ENCODE data around the gene RPN1. TPM values are rescaled to one million over a fixed set of nuclear protein-coding genes. Genes with fewer than 3 reads are reported as not detected.

The RPN1 gene
- total and polyA plus RNA-seq, 4 donors: 64.5 to 133 (median 105) TPM

GRCh38 chr3:128632301-128632700, 18.3 kb downstream of the RPN1 start:
- no peaks in the 10 kb centered on the region for H3K9me3 ChIP-seq (ENCODE audit: control insufficient read depth, low read length)
- intact Hi-C loops (cut with DNase I): no loop called here
- DNase-seq: no peak
- no peak overlapping the region for H3K27ac ChIP-seq (ENCODE audit: low read depth in 1 of 2, low read length in 2 of 2)
- no peaks in the 10 kb centered on the region for H3K4me1 ChIP-seq (ENCODE audit: control insufficient read depth in 1 of 2, insufficient read depth in 2 of 2, low read length in 2 of 2)
- no peak for ATAC-seq (ENCODE audit: low FRiP score)
- 97 to 98% methylated on average over 2 of the region's 2 CpGs for WGBS, 2 donors
- H3K36me3 ChIP-seq (ENCODE audit: control insufficient read depth in 1 of 2, insufficient read depth in 2 of 2, low read length in 1 of 2): peaks cover 3 to 4% of the 10 kb centered on the region in 2 donors
- no peak overlapping the region for H3K4me3 ChIP-seq (ENCODE audit: low read length in 2 of 2)
- H3K27me3 ChIP-seq (ENCODE audit: control insufficient read depth in 1 of 2, insufficient read depth in 2 of 2, low read length in 1 of 2): no peaks in the 10 kb centered on the region

GRCh38 chr3:128629936-128630335, 20.7 kb downstream of the RPN1 start:
- DNase-seq: no peak
- Histone ChIP-seq H3K9me3 (ENCODE audit: control insufficient read depth, low read length) (no peaks in the 10 kb centered on the region), H3K27ac (ENCODE audit: low read depth in 1 of 2, low read length in 2 of 2) (no peak overlapping the region), H3K36me3 (ENCODE audit: control insufficient read depth in 1 of 2, insufficient read depth in 2 of 2, low read length in 1 of 2) (peaks cover 4 to 21% of the 10 kb centered on the region in 2 donors), H3K4me3 (ENCODE audit: low read length in 2 of 2) (no peak overlapping the region), H3K4me1 (ENCODE audit: control insufficient read depth in 1 of 2, insufficient read depth in 2 of 2, low read length in 2 of 2) (no peaks in the 10 kb centered on the region), H3K27me3 (ENCODE audit: control insufficient read depth in 1 of 2, insufficient read depth in 2 of 2, low read length in 1 of 2) (no peaks in the 10 kb centered on the region)
- ATAC-seq (ENCODE audit: low FRiP score): no peak
- WGBS, 2 donors: 88% methylated on average over 7 of the region's 7 CpGs
- intact Hi-C loops (cut with DNase I): no loop called here

GRCh38 chr3:128625409-128625945, 25.1 kb downstream of the RPN1 start:
- Histone ChIP-seq H3K4me1 (ENCODE audit: control insufficient read depth in 1 of 2, insufficient read depth in 2 of 2, low read length in 2 of 2) (no peaks in the 10 kb centered on the region), H3K27ac (ENCODE audit: low read depth in 1 of 2, low read length in 2 of 2) (no peak overlapping the region), H3K27me3 (ENCODE audit: control insufficient read depth in 1 of 2, insufficient read depth in 2 of 2, low read length in 1 of 2) (no peaks in the 10 kb centered on the region), H3K4me3 (ENCODE audit: low read length in 2 of 2) (no peak overlapping the region), H3K36me3 (ENCODE audit: control insufficient read depth in 1 of 2, insufficient read depth in 2 of 2, low read length in 1 of 2) (peaks cover 2 to 31% of the 10 kb centered on the region in 2 donors), H3K9me3 (ENCODE audit: control insufficient read depth, low read length) (no peaks in the 10 kb centered on the region)
- no peak for DNase-seq
- ATAC-seq (ENCODE audit: low FRiP score): no peak
- intact Hi-C loops (cut with DNase I): no loop called here
- 91 to 93% methylated on average over 11 of the region's 11 CpGs for WGBS, 2 donors

- no peaks in the 10 kb centered on the region for H3K27me3 ChIP-seq (ENCODE audit: control insufficient read depth in 1 of 2, insufficient read depth in 2 of 2, low read length in 1 of 2)
- no peak for DNase-seq
- H3K4me3 ChIP-seq (ENCODE audit: low read length in 2 of 2): no peak overlapping the region
- intact Hi-C loops (cut with DNase I): no loop called here
- no peak for ATAC-seq (ENCODE audit: low FRiP score)
- no peak overlapping the region for H3K27ac ChIP-seq (ENCODE audit: low read depth in 1 of 2, low read length in 2 of 2)
- no peaks in the 10 kb centered on the region for H3K4me1 ChIP-seq (ENCODE audit: control insufficient read depth in 1 of 2, insufficient read depth in 2 of 2, low read length in 2 of 2)
- WGBS, 2 donors: 84 to 89% methylated on average over 11 of the region's 11 CpGs
- peaks cover 2 to 28% of the 10 kb centered on the region in 2 donors for H3K36me3 ChIP-seq (ENCODE audit: control insufficient read depth in 1 of 2, insufficient read depth in 2 of 2, low read length in 1 of 2)
- H3K9me3 ChIP-seq (ENCODE audit: control insufficient read depth, low read length): no peaks in the 10 kb centered on the region
Observed at GRCh38 chr3:128624526-128625138, 26.0 kb downstream of the RPN1 start.

- Histone ChIP-seq H3K4me3 (ENCODE audit: low read length in 2 of 2) (no peak overlapping the region), H3K27me3 (ENCODE audit: control insufficient read depth in 1 of 2, insufficient read depth in 2 of 2, low read length in 1 of 2) (no peaks in the 10 kb centered on the region), H3K9me3 (ENCODE audit: control insufficient read depth, low read length) (no peaks in the 10 kb centered on the region), H3K27ac (ENCODE audit: low read depth in 1 of 2, low read length in 2 of 2) (no peak overlapping the region), H3K36me3 (ENCODE audit: control insufficient read depth in 1 of 2, insufficient read depth in 2 of 2, low read length in 1 of 2) (peaks cover 2 to 30% of the 10 kb centered on the region in 2 donors), H3K4me1 (ENCODE audit: control insufficient read depth in 1 of 2, insufficient read depth in 2 of 2, low read length in 2 of 2) (no peaks in the 10 kb centered on the region)
- DNase-seq (no peak), ATAC-seq (ENCODE audit: low FRiP score) (no peak)
- intact Hi-C loops (cut with DNase I): no loop called here
- WGBS, 2 donors: 64% methylated on average over 7 of the region's 7 CpGs
Observed at GRCh38 chr3:128623762-128624176, 26.8 kb downstream of the RPN1 start.

- ATAC-seq (ENCODE audit: low FRiP score) (no peak), DNase-seq (no peak)
- Histone ChIP-seq H3K27ac (ENCODE audit: low read depth in 1 of 2, low read length in 2 of 2) (no peak overlapping the region), H3K4me3 (ENCODE audit: low read length in 2 of 2) (no peak overlapping the region), H3K27me3 (ENCODE audit: control insufficient read depth in 1 of 2, insufficient read depth in 2 of 2, low read length in 1 of 2) (no peaks in the 10 kb centered on the region), H3K4me1 (ENCODE audit: control insufficient read depth in 1 of 2, insufficient read depth in 2 of 2, low read length in 2 of 2) (no peaks in the 10 kb centered on the region), H3K9me3 (ENCODE audit: control insufficient read depth, low read length) (no peaks in the 10 kb centered on the region), H3K36me3 (ENCODE audit: control insufficient read depth in 1 of 2, insufficient read depth in 2 of 2, low read length in 1 of 2) (peaks cover 2 to 30% of the 10 kb centered on the region in 2 donors)
- intact Hi-C loops (cut with DNase I): no loop called here
- WGBS, 2 donors: 89 to 94% methylated on average over 9 of the region's 9 CpGs
Observed at GRCh38 chr3:128621931-128622330, 28.7 kb downstream of the RPN1 start.

- WGBS, 2 donors: 91% methylated on average over 6 of the region's 6 CpGs
- Histone ChIP-seq H3K4me1 (ENCODE audit: control insufficient read depth in 1 of 2, insufficient read depth in 2 of 2, low read length in 2 of 2) (no peaks in the 10 kb centered on the region), H3K27me3 (ENCODE audit: control insufficient read depth in 1 of 2, insufficient read depth in 2 of 2, low read length in 1 of 2) (no peaks in the 10 kb centered on the region), H3K4me3 (ENCODE audit: low read length in 2 of 2) (no peak overlapping the region), H3K9me3 (ENCODE audit: control insufficient read depth, low read length) (no peaks in the 10 kb centered on the region), H3K36me3 (ENCODE audit: control insufficient read depth in 1 of 2, insufficient read depth in 2 of 2, low read length in 1 of 2) (peaks cover 2 to 23% of the 10 kb centered on the region in 2 donors), H3K27ac (ENCODE audit: low read depth in 1 of 2, low read length in 2 of 2) (no peak overlapping the region)
- ATAC-seq (ENCODE audit: low FRiP score) (no peak), DNase-seq (no peak)
- intact Hi-C loops (cut with DNase I): no loop called here
Observed at GRCh38 chr3:128621234-128621633, 29.4 kb downstream of the RPN1 start.

GRCh38 chr3:128620268-128620691, 30.3 kb downstream of the RPN1 start:
- intact Hi-C loops (cut with DNase I): no loop called here
- WGBS, 2 donors: 82 to 88% methylated on average over 9 of the region's 9 CpGs
- no peaks in the 10 kb centered on the region for H3K9me3 ChIP-seq (ENCODE audit: control insufficient read depth, low read length)
- ATAC-seq (ENCODE audit: low FRiP score): no peak
- DNase-seq: peak in 1 of 2 donors; percentile 63
- H3K36me3 ChIP-seq (ENCODE audit: control insufficient read depth in 1 of 2, insufficient read depth in 2 of 2, low read length in 1 of 2): peaks cover 2 to 15% of the 10 kb centered on the region in 2 donors
- H3K27me3 ChIP-seq (ENCODE audit: control insufficient read depth in 1 of 2, insufficient read depth in 2 of 2, low read length in 1 of 2): no peaks in the 10 kb centered on the region
- H3K4me3 ChIP-seq (ENCODE audit: low read length in 2 of 2): no peak overlapping the region
- no peaks in the 10 kb centered on the region for H3K4me1 ChIP-seq (ENCODE audit: control insufficient read depth in 1 of 2, insufficient read depth in 2 of 2, low read length in 2 of 2)
- H3K27ac ChIP-seq (ENCODE audit: low read depth in 1 of 2, low read length in 2 of 2): no peak overlapping the region
